GM19397 (cell line): ENCODE data around the gene KCNMA1.

Experiments
- ATAC-seq: cut with Tn5 transposase; IDR thresholded peaks from one replicate; pipeline ENCODE4 v1.9.1; 2021; ENCODE audit warnings: mild to moderate bottlenecking, moderate library complexity; ENCODE audit not compliant: unreplicated experiment

KCNMA1 gene

GRCh38 chr10:77202857-77203256 lies 434.8 kb downstream of the KCNMA1 start:
- no peak for ATAC-seq

DNA sequence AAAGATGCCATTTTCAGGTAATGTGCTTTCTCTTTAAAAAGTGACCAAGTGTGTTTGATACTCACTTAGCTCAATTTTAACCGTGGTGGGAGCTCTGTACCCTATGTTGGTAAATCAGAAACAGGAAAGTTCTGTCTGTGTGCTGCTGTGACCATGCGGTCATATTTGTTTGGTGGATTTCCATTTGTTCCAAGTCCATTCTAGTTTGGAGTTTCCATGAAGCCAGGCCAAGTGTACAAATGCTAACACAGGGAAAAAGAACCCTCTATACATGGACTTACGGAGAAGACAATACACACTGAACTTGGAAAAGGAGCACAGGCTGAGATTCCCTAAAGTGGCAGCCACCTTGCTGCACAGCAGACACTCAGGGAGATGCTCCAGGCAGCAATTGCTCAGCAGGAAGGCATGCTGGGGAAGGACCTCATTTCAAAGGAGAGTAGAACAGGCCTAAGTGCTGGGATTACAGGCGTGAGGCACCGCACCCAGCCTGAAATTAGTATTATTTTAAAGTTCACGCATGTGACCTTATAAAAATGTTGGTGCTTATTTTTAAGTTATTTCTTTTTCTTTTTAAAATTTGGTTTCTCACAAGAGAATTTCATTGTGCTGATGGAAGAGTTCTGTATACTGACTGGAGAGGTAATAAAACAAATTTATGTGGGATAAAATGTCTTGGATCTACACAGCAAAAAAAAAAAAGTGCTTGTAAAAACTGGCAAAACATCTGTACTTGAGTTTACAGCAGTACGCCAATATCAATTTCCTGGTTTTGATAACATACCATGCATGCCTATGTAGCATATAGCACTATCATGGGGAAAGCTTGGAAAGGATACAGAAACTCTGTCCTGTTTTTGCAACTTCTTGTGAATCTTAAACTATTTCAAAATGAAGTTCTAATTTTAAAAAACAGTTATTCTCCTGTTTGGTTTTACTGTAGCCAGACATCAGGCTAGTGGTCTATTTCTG lies 436.2 kb downstream of the KCNMA1 start:
- ATAC-seq, result no peak

- ATAC-seq, result no peak
Measured at GRCh38 chr10:77197544-77197943, 440.1 kb downstream of the KCNMA1 start.

DNA sequence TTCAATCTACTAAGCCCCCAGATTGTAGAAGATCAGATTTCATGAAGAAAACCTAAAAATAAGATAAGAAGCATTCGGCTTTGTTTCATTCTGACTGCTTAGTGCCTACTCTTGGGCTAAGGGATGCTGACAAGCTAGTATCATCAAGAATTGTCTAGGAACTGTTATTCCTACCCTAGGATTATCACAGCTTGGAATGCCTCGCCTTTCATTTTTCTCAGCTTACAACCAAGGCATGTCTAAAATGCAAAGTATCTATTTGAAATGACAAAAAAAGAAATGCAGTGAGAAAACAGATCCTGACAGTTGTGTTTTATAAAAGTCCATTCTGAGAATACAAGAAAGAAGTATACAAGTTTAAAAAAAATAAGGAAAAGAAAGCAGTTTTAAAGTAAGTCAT lies 441.0 kb downstream of the KCNMA1 start:
- no peak for ATAC-seq

DNA sequence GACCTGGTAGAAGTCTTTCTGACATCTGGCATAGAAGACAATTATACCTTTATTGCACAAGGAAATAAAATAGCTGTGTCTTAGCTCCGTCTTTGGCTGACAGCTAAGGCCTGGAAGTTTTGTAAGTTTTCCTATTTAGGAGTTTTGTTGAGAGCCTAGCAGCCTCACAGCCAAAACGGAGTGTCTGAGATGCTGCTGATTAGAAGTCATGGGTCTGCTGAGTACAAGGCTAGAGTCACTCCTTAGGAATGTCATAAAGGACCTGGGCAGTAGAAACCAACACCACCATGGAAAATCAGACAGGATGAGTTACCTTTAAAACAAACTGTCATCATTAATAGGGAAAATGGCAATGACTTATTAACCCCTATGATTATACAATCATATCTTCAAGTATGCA lies 442.5 kb downstream of the KCNMA1 start:
- no peak for ATAC-seq

DNA sequence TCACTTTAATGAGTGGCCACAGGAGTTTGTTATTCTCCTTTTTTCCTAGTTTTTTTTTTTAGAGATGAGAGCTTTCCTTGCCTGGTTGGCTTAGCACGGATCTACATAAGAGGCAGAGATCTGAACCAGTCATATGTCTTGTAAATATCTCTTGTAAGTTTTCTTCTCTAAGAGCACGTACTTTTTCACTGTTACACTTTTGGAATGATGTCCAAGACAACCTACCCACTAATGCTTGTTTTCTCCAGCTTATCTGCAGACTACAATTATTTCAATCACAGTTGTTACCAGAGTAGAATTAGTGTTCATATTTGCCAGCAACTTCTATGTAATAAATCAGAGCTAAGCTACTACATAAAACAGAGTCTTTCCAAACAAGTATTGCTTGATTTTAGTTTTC lies 444.6 kb downstream of the KCNMA1 start:
- ATAC-seq, result no peak

GRCh38 chr10:77192402-77192801 lies 445.2 kb downstream of the KCNMA1 start:
- no peak for ATAC-seq

GRCh38 chr10:77191324-77192049 lies 446.1 kb downstream of the KCNMA1 start:
- no peak for ATAC-seq

GRCh38 chr10:77190291-77190690 lies 447.3 kb downstream of the KCNMA1 start:
- no peak for ATAC-seq

DNA sequence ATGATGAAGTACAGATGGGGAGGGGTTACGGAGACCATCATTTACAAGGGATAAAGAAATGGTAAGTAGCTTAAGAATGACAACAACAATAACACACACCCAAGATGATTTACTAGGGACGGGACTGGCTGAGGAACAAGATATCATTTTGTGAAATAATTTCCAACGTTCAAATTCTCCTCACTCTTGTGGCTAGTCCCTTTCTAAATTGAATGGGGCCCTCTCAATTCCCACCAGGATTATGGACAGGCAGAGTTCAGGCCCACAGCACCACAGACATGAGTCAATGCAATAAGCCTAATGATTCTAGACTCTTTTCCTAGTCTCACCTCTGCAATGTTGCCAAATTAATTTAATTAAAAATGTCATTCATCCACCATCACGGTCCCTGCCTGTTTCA lies 448.1 kb downstream of the KCNMA1 start:
- ATAC-seq, result no peak

- no peak for ATAC-seq
Measured at GRCh38 chr10:77189075-77189474, 448.5 kb downstream of the KCNMA1 start.

DNA sequence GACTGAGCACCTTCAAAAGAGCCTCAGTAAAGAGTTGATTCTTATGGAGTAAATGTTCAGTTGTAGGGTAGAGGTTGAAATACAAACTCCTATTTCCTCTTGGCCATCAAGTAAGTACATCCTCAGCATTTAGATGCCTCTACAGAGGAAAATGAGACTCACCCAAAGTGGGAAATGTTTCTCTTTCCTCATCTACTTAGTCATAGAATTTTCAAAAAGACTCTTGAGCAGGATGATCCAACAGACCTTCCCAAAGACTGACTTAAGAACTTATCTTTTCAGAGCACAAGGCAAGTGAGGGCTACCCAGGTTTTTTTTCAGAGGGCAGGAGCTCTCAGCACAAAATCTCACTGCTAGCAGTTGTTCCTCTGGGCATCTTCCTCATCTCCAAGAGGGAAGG lies 449.1 kb downstream of the KCNMA1 start:
- no peak for ATAC-seq

GRCh38 chr10:77188000-77188395 lies 449.6 kb downstream of the KCNMA1 start:
- no peak for ATAC-seq

DNA sequence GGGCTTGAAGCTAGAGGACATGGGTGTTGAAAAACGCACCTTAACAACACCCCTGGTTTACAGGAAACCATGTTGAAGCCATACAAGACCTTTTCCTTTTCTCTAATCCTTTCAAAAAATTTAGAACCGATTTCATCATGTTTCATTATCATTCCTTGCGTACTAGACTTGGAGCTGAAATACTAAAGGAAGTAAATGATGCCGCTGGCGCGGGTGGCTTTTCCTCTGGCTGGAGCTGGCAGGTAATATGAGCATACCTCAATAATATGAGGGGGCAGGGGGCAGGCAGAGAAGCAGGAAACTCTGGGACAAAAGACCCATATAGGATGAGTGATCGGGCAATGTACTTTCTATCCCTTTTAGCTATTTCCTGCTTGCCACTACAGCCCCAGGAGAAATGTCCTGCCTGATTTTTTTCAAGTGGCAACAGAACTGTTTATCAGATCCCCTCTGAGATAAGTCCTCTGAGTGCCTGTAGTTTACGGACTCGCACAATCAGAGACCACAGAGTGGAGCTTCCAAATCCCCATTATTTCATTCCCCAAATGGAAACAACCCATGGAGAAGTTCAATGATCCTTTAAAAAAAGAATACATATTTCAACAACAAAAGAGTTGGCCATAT lies 450.1 kb downstream of the KCNMA1 start:
- no peak for ATAC-seq

DNA sequence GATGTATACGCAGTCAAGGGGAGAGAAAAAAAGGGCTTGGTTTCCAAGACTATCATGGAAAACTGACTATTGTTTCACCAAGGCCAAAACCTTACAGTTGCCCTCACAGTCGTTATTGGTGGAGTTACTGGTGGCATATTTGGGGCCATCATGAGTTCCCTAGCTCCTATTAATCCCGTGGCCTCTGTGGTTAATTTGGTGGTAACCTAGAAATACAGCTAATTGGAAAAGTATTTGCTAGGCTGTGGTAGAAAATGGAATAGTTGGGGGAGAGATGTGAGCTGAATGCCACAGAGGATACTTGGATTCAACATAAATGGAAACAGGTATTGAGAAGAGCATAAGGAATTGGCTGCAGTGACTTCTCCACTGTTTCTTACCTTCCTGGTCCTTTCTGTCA lies 450.7 kb downstream of the KCNMA1 start:
- no peak for ATAC-seq

GRCh38 chr10:77185696-77186095 lies 451.9 kb downstream of the KCNMA1 start:
- no peak for ATAC-seq

- no peak for ATAC-seq
Measured at GRCh38 chr10:77182803-77183202, 454.8 kb downstream of the KCNMA1 start.

- ATAC-seq, result no peak
Measured at GRCh38 chr10:77180794-77181193, 456.8 kb downstream of the KCNMA1 start.

DNA sequence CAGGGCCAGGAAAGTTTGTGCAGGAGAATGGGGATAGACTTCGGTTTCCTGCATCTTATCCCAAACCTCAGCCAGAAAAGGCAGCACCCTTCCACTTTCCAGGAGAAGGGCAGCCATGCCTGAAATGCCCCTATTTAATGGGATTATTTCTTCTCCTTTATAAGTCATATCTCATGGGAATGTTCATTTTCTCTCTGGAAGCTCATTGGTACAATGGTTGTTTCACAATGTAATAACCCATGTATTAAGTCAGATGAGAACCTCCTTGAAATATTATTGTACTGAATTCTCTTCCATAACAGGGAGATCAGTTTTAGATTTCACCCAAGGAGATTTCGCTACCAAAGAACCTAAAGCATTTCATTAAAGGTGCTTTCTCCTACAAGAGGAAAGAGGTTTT lies 457.5 kb downstream of the KCNMA1 start:
- ATAC-seq, result no peak

DNA sequence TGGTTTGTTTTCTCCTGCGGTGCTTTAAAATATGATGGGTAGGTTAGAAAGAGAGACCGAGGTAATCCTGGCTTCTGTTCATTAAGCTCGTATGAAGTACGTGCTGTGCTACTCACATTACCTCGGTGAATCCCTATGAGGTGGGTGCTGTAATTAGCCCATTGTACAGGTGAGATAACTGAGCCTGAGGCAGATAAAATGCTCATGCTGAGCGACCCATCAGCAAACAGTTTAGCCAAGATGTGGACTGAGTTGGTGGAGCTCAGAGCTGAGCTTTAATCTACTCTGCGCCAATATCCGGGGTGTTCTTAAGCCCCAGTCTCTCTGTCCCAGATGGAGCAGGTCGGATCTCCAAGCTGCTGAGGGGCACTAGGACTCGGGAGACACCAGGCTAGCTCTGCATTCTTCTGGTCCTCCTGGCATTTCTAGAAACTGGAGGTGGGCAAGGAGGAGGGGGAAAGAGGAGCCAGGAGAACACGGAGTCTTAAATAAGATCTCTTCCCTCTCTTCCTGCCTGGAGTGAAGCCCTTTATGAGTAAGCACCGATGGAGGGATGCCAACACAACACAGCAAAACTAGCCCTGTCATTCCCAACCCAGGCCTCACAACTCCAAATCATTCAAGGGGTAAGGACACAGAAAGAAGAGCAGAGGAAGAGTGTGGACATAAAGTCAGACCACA lies 458.5 kb downstream of the KCNMA1 start:
- ATAC-seq, result no peak

DNA sequence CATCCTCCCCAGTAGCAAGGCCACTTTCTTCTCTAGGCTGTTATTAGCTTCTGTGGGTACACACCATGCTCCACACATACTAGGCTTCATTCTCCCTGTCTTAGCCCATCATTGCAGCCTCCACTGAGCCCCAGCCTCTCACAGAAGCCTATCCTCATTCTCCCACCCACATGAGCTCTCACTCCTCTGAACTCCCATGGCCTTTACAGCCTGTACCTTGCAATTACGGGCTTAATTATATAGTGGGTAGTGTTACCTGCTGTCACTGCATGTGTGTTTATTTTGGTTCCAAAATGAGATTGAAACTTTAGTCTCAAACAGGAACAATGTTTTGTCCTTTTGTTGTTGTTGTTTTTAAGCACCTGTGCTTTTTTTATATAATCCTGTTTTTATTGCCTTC lies 460.0 kb downstream of the KCNMA1 start:
- ATAC-seq, result no peak
